HEK293 (cell line): ENCODE measurements around the gene DOP1A.
A peak's percentile ranks its signal among the peaks of the same experiment; 100 is the strongest.

Experiments used
- CTCF ChIA-PET: fragments of 350-600 bp; formaldehyde crosslinking; extraction: SDS; loops from one replicate; lab custom pipeline; 2021; ENCODE audit warnings: antibody characterized with exemption; lab: Yijun Ruan, JAX
- POLR2A ChIA-PET: fragments of 300-600 bp; formaldehyde crosslinking; extraction: SDS; loops from one replicate; lab custom pipeline; 2020; ENCODE audit warnings: antibody characterized with exemption, inconsistent platforms; lab: Yijun Ruan, JAX
- H3K27ac ChIP-seq: fragments of 200-500 bp; sonication (Bioruptor generic); 2 replicates; pipeline ENCODE4 v1.5.1; 2014; ENCODE audit warnings: low read depth, low read length, control low read depth, inconsistent platforms; ENCODE audit errors: extremely low read depth
- H3K36me3 ChIP-seq, 2 experiments: fragments of 200-500 bp in 1 of 2; sonication (Bioruptor generic) in 1 of 2; 1 replicate in 1 of 2; 2 replicates in 1 of 2; pipeline ENCODE4 v1.5.1; 2014 to 2017; ENCODE audit warnings: inconsistent platforms in 2 of 2, low read length in 2 of 2; ENCODE audit not compliant: control insufficient read depth in 2 of 2, insufficient read depth in 1 of 2
- H3K4me1 ChIP-seq: fragments of 200-500 bp; sonication (Bioruptor generic); 2 replicates; pipeline ENCODE4 v1.5.1; 2014; ENCODE audit warnings: mild to moderate bottlenecking, low read length, inconsistent platforms; ENCODE audit not compliant: control insufficient read depth, insufficient read depth
- H3K4me3 ChIP-seq: 2 replicates; pipeline ENCODE4 v1.5.1; 2011; ENCODE audit warnings: low read depth, mild to moderate bottlenecking, control low read depth, low read length, moderate library complexity
- H3K9me3 ChIP-seq: fragments of 200-500 bp; sonication (Bioruptor generic); 2 replicates; pipeline ENCODE4 v1.5.1; 2014; ENCODE audit warnings: low read depth, low read length, inconsistent platforms; ENCODE audit not compliant: control insufficient read depth, insufficient read depth
- EGR2 ChIP-seq: fragments of 450-650 bp; formaldehyde crosslinking; IDR thresholded peaks from 2 replicates; pipeline ENCODE4 v1.5.1; 2016; ENCODE audit warnings: low read depth, missing biosample characterization, missing genetic modification characterization
- KLF9 ChIP-seq: fragments of 450-650 bp; formaldehyde crosslinking; IDR thresholded peaks from 2 replicates; pipeline ENCODE4 v1.5.1; 2016; ENCODE audit warnings: missing biosample characterization, missing genetic modification characterization, low read depth
- OSR2 ChIP-seq: fragments of 450-650 bp; formaldehyde crosslinking; IDR thresholded peaks from 2 replicates; pipeline ENCODE4 v1.5.1; 2016; ENCODE audit warnings: missing biosample characterization, missing genetic modification characterization
- REPIN1 ChIP-seq: fragments of 450-650 bp; formaldehyde crosslinking; IDR thresholded peaks from 2 replicates; pipeline ENCODE4 v1.5.1; 2017; ENCODE audit warnings: missing biosample characterization, missing genetic modification characterization, low read depth
- SP7 ChIP-seq: fragments of 450-650 bp; formaldehyde crosslinking; IDR thresholded peaks from 2 replicates; pipeline ENCODE4 v1.5.1; 2016; ENCODE audit warnings: missing biosample characterization, missing genetic modification characterization
- ZBTB1 ChIP-seq: fragments of 450-650 bp; formaldehyde crosslinking; IDR thresholded peaks from 2 replicates; pipeline ENCODE4 v1.5.1; 2016; ENCODE audit warnings: missing biosample characterization, missing genetic modification characterization
- ZBTB21 ChIP-seq: fragments of 450-650 bp; formaldehyde crosslinking; IDR thresholded peaks from 2 replicates; pipeline ENCODE4 v1.5.1; 2017; ENCODE audit warnings: missing biosample characterization, missing genetic modification characterization
- ZNF138 ChIP-seq: fragments of 450-650 bp; formaldehyde crosslinking; IDR thresholded peaks from 2 replicates; pipeline ENCODE4 v1.5.1; 2016; ENCODE audit warnings: missing biosample characterization, missing genetic modification characterization, borderline replicate concordance
- ZNF302 ChIP-seq: fragments of 450-650 bp; formaldehyde crosslinking; IDR thresholded peaks from 2 replicates; pipeline ENCODE4 v1.5.1; 2016; ENCODE audit warnings: missing biosample characterization, missing genetic modification characterization, low read depth
- ZNF311 ChIP-seq: fragments of 450-650 bp; formaldehyde crosslinking; IDR thresholded peaks from 2 replicates; pipeline ENCODE4 v1.5.1; 2017; ENCODE audit warnings: missing biosample characterization, missing genetic modification characterization, borderline replicate concordance
- ZNF350 ChIP-seq: fragments of 450-650 bp; formaldehyde crosslinking; IDR thresholded peaks from 2 replicates; pipeline ENCODE4 v1.5.0; 2017; ENCODE audit warnings: missing biosample characterization, mild to moderate bottlenecking, missing genetic modification characterization
- ZNF473 ChIP-seq: fragments of 450-650 bp; formaldehyde crosslinking; IDR thresholded peaks from 2 replicates; pipeline ENCODE4 v1.5.1; 2017; ENCODE audit warnings: missing biosample characterization, missing genetic modification characterization
- ZNF510 ChIP-seq: fragments of 450-650 bp; formaldehyde crosslinking; IDR thresholded peaks from 2 replicates; pipeline ENCODE4 v1.5.1; 2018; ENCODE audit warnings: mild to moderate bottlenecking, missing genetic modification characterization, missing biosample characterization; ENCODE audit not compliant: insufficient replicate concordance
- ZNF549 ChIP-seq: fragments of 450-650 bp; IDR thresholded peaks from 2 replicates; pipeline ENCODE4 v1.5.1; 2018; ENCODE audit warnings: missing biosample characterization, missing genetic modification characterization, mild to moderate bottlenecking, inconsistent platforms, moderate library complexity
- ZNF558 ChIP-seq: fragments of 450-650 bp; formaldehyde crosslinking; IDR thresholded peaks from 2 replicates; pipeline ENCODE4 v1.5.1; 2016; ENCODE audit warnings: missing biosample characterization, missing genetic modification characterization
- ZNF621 ChIP-seq: fragments of 450-650 bp; formaldehyde crosslinking; IDR thresholded peaks from 2 replicates; pipeline ENCODE4 v1.5.1; 2017; ENCODE audit warnings: missing biosample characterization, missing genetic modification characterization
- ZNF624 ChIP-seq: fragments of 450-650 bp; formaldehyde crosslinking; IDR thresholded peaks from 2 replicates; pipeline ENCODE4 v1.5.1; 2017; ENCODE audit warnings: missing biosample characterization, missing genetic modification characterization
- ZNF629 ChIP-seq: fragments of 450-650 bp; formaldehyde crosslinking; IDR thresholded peaks from 2 replicates; pipeline ENCODE4 v1.5.1; 2017; ENCODE audit warnings: missing biosample characterization, missing genetic modification characterization
- ZNF707 ChIP-seq: fragments of 450-650 bp; formaldehyde crosslinking; IDR thresholded peaks from 2 replicates; pipeline ENCODE4 v1.5.1; 2016; ENCODE audit warnings: missing biosample characterization, missing genetic modification characterization
- ZNF792 ChIP-seq: fragments of 450-650 bp; formaldehyde crosslinking; IDR thresholded peaks from 2 replicates; pipeline ENCODE4 v1.5.1; 2016; ENCODE audit warnings: missing biosample characterization, missing genetic modification characterization
- ZSCAN23 ChIP-seq: fragments of 450-650 bp; formaldehyde crosslinking; IDR thresholded peaks from 2 replicates; pipeline ENCODE4 v1.5.1; 2016; ENCODE audit warnings: missing biosample characterization, missing genetic modification characterization
- ZXDB ChIP-seq: fragments of 450-650 bp; formaldehyde crosslinking; IDR thresholded peaks from 2 replicates; pipeline ENCODE4 v1.5.1; 2016; ENCODE audit warnings: missing biosample characterization, missing genetic modification characterization
- TF ChIP-seq, protein P1 (sequence below): fragments of 450-650 bp; formaldehyde crosslinking; IDR thresholded peaks from 2 replicates; pipeline ENCODE4 v1.5.1; 2016; ENCODE audit warnings: missing biosample characterization, missing genetic modification characterization
- TF ChIP-seq, protein P2 (sequence below): fragments of 450-650 bp; formaldehyde crosslinking; IDR thresholded peaks from 2 replicates; pipeline ENCODE4 v1.5.1; 2016; ENCODE audit warnings: missing biosample characterization, missing genetic modification characterization, low read depth
- TF ChIP-seq, protein P3 (sequence below): fragments of 450-650 bp; formaldehyde crosslinking; IDR thresholded peaks from 2 replicates; pipeline ENCODE4 v1.5.1; 2016; ENCODE audit warnings: missing biosample characterization, missing genetic modification characterization
- TF ChIP-seq, protein P4 (sequence below): fragments of 450-650 bp; formaldehyde crosslinking; IDR thresholded peaks from 2 replicates; pipeline ENCODE4 v1.5.1; 2016; ENCODE audit warnings: missing biosample characterization, missing genetic modification characterization, low read depth
- TF ChIP-seq, protein P5 (sequence below): fragments of 450-650 bp; formaldehyde crosslinking; IDR thresholded peaks from 2 replicates; pipeline ENCODE4 v1.5.1; 2016; ENCODE audit warnings: missing biosample characterization, missing genetic modification characterization
- TF ChIP-seq, protein P6 (sequence below): fragments of 450-650 bp; formaldehyde crosslinking; IDR thresholded peaks from 2 replicates; pipeline ENCODE4 v1.5.0; 2017; ENCODE audit warnings: missing biosample characterization, missing genetic modification characterization, borderline replicate concordance

Gene DOP1A

DNA sequence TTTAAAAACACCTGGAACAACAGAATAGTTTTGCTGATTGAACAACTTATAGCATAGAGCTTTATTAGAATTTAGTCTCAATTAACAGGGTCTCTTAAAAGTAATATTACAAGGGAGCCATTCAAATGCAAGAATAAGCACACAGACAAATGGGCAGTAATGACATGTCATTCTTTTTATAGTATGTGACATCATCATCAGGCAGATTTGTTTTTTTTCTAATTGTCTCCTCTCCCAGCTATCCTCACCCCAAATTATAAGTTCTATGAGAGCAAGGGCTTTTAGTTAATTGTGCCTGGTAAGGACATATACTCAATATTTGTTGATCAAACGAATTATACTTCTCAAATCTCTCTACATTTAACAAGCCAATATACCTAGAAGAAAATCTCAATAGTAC, 114.6 kb downstream of the DOP1A start:
- Histone ChIP-seq H3K4me3 (no peak overlapping the region), H3K36me3 (peaks cover 48 to 94% of the 10 kb centered on the region in 2 experiments), H3K27ac (no peak overlapping the region), H3K4me1 (no peaks in the 10 kb centered on the region), H3K9me3 (no peaks in the 10 kb centered on the region)
- TF ChIP-seq ZNF138 (tag by site-specific recombination) (no peak), OSR2 (tag by site-specific recombination) (no peak), ZXDB (tag by site-specific recombination) (no peak), ZNF302 (no peak), ZNF350 (tag by site-specific recombination) (no peak), ZNF549 (tag by site-specific recombination) (no peak), ZNF558 (tag by site-specific recombination) (no peak), ZBTB1 (tag by site-specific recombination) (no peak), EGR2 (tag by site-specific recombination) (no peak), ZNF792 (tag by site-specific recombination) (no peak), ZNF473 (no peak), ZNF624 (tag by site-specific recombination) (no peak), SP7 (tag by site-specific recombination) (0 out of 2 replicates have a peak, but pooled peaks have one; percentile 31), ZSCAN23 (no peak), ZNF629 (peak; percentile 51; the same call in 1 of the 2 replicates), KLF9 (tag by site-specific recombination) (no peak), ZNF311 (tag by site-specific recombination) (no peak), ZNF621 (tag by site-specific recombination) (no peak), REPIN1 (tag by site-specific recombination) (no peak), ZNF707 (tag by site-specific recombination) (no peak), ZBTB21 (tag by site-specific recombination) (no peak), ZNF510 (tag by site-specific recombination) (no peak)
- TF ChIP-seq, protein P1, sequence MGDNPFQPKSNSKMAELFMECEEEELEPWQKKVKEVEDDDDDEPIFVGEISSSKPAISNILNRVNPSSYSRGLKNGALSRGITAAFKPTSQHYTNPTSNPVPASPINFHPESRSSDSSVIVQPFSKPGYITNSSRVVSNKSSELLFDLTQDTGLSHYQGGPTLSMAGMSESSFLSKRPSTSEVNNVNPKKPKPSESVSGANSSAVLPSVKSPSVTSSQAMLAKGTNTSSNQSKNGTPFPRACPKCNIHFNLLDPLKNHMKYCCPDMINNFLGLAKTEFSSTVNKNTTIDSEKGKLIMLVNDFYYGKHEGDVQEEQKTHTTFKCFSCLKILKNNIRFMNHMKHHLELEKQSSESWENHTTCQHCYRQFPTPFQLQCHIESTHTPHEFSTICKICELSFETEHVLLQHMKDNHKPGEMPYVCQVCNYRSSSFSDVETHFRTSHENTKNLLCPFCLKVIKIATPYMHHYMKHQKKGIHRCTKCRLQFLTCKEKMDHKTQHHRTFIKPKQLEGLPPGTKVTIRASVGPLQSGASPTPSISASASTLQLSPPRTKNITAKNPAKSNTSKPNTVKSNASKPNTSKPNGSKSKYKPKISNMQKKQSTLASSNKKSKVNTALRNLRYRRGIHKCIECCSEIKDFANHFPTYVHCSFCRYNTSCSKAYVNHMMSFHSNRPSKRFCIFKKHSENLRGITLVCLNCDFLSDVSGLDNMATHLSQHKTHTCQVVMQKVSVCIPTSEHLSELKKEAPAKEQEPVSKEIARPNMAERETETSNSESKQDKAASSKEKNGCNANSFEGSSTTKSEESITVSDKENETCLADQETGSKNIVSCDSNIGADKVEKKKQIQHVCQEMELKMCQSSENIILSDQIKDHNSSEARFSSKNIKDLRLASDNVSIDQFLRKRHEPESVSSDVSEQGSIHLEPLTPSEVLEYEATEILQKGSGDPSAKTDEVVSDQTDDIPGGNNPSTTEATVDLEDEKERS (tag by site-specific recombination): no peak
- TF ChIP-seq, protein P2, sequence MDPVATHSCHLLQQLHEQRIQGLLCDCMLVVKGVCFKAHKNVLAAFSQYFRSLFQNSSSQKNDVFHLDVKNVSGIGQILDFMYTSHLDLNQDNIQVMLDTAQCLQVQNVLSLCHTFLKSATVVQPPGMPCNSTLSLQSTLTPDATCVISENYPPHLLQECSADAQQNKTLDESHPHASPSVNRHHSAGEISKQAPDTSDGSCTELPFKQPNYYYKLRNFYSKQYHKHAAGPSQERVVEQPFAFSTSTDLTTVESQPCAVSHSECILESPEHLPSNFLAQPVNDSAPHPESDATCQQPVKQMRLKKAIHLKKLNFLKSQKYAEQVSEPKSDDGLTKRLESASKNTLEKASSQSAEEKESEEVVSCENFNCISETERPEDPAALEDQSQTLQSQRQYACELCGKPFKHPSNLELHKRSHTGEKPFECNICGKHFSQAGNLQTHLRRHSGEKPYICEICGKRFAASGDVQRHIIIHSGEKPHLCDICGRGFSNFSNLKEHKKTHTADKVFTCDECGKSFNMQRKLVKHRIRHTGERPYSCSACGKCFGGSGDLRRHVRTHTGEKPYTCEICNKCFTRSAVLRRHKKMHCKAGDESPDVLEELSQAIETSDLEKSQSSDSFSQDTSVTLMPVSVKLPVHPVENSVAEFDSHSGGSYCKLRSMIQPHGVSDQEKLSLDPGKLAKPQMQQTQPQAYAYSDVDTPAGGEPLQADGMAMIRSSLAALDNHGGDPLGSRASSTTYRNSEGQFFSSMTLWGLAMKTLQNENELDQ: no peak
- TF ChIP-seq, protein P3, sequence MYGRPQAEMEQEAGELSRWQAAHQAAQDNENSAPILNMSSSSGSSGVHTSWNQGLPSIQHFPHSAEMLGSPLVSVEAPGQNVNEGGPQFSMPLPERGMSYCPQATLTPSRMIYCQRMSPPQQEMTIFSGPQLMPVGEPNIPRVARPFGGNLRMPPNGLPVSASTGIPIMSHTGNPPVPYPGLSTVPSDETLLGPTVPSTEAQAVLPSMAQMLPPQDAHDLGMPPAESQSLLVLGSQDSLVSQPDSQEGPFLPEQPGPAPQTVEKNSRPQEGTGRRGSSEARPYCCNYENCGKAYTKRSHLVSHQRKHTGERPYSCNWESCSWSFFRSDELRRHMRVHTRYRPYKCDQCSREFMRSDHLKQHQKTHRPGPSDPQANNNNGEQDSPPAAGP (tag by site-specific recombination): no peak
- TF ChIP-seq, protein P4, sequence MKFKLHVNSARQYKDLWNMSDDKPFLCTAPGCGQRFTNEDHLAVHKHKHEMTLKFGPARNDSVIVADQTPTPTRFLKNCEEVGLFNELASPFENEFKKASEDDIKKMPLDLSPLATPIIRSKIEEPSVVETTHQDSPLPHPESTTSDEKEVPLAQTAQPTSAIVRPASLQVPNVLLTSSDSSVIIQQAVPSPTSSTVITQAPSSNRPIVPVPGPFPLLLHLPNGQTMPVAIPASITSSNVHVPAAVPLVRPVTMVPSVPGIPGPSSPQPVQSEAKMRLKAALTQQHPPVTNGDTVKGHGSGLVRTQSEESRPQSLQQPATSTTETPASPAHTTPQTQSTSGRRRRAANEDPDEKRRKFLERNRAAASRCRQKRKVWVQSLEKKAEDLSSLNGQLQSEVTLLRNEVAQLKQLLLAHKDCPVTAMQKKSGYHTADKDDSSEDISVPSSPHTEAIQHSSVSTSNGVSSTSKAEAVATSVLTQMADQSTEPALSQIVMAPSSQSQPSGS (tag by site-specific recombination): peak; percentile 78
- TF ChIP-seq, protein P5, sequence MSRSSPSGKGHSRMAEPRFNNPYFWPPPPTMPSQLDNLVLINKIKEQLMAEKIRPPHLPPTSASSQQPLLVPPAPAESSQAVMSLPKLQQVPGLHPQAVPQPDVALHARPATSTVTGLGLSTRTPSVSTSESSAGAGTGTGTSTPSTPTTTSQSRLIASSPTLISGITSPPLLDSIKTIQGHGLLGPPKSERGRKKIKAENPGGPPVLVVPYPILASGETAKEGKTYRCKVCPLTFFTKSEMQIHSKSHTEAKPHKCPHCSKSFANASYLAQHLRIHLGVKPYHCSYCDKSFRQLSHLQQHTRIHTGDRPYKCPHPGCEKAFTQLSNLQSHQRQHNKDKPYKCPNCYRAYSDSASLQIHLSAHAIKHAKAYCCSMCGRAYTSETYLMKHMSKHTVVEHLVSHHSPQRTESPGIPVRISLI (tag by site-specific recombination): peak; percentile 53; the same call in 1 of the 2 replicates
- TF ChIP-seq, protein P6, sequence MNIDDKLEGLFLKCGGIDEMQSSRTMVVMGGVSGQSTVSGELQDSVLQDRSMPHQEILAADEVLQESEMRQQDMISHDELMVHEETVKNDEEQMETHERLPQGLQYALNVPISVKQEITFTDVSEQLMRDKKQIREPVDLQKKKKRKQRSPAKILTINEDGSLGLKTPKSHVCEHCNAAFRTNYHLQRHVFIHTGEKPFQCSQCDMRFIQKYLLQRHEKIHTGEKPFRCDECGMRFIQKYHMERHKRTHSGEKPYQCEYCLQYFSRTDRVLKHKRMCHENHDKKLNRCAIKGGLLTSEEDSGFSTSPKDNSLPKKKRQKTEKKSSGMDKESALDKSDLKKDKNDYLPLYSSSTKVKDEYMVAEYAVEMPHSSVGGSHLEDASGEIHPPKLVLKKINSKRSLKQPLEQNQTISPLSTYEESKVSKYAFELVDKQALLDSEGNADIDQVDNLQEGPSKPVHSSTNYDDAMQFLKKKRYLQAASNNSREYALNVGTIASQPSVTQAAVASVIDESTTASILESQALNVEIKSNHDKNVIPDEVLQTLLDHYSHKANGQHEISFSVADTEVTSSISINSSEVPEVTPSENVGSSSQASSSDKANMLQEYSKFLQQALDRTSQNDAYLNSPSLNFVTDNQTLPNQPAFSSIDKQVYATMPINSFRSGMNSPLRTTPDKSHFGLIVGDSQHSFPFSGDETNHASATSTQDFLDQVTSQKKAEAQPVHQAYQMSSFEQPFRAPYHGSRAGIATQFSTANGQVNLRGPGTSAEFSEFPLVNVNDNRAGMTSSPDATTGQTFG (tag by site-specific recombination): no peak
- ChIA-PET CTCF (interaction anchor here (0.9 to 1.0 kb wide), 2 partner anchors 33 to 115 kb away, joined by 3 to 4 read pairs; partner anchors contain the start of gene DOP1A), POLR2A (no interaction called here)
